Pulmonary artery endothelial cell (primary cell): ENCODE measurements around the gene KIF21B. TPM values are rescaled to one million over a fixed set of nuclear protein-coding genes. Genes with fewer than 3 reads are reported as not detected.

Source experiments
- DNase-seq: peaks from one replicate; pipeline ENCODE4 v3.0.0-alpha.2; 2011; ENCODE audit warnings: low read depth, low spot score
- total RNA-seq: library from RNA; depleted of rRNA; stranded (reverse); fragments of >200 nt; gene quantifications from 2 replicates; pipeline ENCODE4 v1.2.3, GENCODE V29; 2014

The KIF21B gene
- total RNA-seq, 1 donor from 2014 or later: 2.2 TPM

GRCh38 chr1:201019321-201019977 is 4.1 kb downstream of the KIF21B start:
- DNase-seq: no peak

DNA sequence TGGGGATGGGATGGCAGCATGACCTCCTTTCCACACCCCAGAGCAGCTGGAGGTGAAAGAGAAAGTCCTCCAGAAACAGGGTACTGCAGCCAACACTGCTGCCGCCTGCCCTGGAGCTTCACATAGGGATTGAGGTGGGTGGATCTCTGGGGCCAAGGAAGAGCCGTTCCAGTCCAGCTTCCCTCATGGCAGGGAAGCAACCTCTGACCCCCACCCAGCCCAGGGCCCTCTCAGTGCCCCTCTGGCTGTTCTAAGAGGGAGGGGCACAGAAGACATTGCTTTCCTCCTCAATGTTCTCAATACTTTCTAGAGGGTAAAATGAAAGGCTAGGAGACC is 5.7 kb downstream of the KIF21B start:
- no peak for DNase-seq

DNA sequence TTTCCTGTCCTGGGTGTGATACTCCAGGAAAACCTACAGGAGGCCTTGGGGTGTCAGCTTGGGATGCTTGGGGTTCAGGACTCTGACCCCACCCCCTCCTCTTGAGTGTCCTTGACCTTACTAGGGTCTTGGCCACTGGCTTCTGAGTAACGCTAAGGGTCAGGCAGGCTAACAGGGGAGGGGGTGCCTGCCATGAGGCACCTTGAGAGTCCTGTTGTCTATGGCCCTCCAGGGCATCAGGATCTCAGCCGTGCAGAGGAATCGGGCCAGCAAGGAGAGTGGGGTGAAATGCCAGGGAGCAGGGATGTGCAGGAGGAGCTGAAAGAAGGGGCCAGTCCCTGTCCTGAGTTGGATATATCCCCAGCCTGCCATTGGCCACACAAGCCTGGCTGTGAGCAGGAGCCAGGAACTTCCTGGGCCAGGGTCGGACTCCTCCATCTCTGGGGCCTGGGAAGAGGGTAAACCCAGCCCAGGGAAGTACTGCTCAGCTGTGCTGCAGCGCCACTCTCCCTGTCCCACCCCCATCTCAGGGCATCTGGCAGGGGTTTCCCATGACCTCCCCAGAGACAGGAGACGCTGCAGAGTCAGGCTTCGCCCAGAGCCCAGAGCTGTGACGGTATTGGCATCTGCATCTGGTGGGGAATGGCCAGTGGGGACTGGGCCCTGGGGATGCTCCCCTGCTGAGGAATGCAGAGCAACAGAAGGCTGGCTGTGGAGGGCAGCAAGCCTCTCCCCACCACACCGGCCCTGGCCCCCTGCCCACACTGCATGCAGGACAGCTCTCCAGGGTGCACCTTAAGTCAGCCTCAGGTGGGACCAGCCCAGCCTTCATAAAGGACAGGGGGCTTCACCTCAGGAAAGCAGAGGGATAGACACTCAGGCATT is 6.3 kb downstream of the KIF21B start:
- DNase-seq: no peak

DNA sequence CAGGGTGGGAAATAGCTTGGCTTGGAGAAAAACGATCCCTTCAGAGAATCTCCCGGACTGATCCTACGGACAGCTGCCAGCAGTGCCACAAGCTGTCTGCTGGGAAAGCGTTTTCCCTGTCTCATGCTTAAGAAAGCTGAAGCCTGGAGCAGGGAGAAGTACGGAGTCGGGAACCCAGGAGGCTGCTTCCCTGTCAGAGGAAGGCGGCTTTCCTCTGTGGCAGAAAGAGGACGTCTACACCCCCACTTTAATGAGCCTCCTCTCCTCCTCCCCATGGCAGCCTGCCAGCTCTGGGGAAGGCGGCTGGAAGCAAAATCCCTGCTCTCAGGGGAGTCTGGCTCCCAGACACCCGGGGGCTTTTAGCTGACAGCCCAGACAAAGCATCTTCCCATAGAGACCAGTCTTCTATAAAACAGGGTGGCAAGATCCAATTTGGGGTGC is 7.3 kb downstream of the KIF21B start:
- no peak for DNase-seq

- DNase-seq: no peak
Measured at GRCh38 chr1:201015551-201016091, 7.9 kb downstream of the KIF21B start.

DNA sequence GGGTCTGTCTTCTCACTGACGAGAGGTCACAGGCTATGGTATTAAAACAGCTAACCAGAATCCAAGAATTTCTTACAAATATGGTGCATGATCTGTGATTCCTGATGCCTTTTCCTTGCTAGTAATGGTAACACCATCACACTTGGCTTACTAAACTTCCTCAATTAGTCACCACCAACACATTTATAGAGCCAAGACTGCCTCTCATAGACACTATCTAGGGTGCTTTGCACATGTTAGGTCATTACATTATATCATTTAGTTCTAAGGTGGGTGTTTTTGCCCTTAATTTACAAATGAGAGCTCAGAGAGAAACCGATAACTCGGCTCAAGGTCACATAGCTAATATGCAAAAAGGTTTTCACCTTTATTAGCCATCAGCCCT is 8.7 kb downstream of the KIF21B start:
- no peak for DNase-seq

GRCh38 chr1:201013991-201014815 is 9.3 kb downstream of the KIF21B start:
- DNase-seq: no peak

- no peak for DNase-seq
Measured at GRCh38 chr1:201013031-201013485, 10.5 kb downstream of the KIF21B start.

- DNase-seq: no peak
Measured at GRCh38 chr1:201011616-201012015, 11.9 kb downstream of the KIF21B start.

DNA sequence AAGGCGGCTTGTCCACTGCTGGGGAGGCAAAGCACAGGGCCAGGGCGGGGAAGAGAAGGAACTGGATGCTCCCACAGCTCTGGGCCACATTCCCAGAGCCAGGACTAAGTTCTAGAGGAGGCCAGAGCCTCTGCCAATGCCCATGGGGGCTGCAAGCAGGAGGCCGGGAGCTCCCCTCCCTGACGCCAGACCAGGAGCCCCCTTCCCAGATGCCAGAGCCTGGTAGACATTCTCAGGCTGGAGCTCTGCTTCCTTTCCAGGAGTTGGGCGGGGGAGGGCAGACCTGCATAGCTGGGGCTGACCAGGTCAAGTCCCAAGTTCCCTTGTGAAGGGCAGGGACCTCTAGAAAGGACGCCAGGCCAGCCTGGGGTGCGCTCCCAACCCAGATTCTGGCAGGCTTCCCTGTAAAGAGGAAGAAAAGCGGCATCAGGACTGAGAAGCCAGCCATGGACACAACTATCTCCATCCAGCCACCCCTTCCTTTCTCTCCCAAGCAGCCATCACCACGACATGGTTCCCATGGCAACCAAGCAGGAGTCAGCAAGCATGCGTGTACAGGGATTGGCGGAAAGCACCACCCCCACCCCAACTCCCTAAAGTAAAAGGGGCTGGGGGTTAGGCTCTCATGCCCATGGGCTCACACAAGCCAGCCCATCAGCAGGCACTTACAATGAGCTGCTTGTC is 13.4 kb downstream of the KIF21B start:
- DNase-seq: no peak

DNA sequence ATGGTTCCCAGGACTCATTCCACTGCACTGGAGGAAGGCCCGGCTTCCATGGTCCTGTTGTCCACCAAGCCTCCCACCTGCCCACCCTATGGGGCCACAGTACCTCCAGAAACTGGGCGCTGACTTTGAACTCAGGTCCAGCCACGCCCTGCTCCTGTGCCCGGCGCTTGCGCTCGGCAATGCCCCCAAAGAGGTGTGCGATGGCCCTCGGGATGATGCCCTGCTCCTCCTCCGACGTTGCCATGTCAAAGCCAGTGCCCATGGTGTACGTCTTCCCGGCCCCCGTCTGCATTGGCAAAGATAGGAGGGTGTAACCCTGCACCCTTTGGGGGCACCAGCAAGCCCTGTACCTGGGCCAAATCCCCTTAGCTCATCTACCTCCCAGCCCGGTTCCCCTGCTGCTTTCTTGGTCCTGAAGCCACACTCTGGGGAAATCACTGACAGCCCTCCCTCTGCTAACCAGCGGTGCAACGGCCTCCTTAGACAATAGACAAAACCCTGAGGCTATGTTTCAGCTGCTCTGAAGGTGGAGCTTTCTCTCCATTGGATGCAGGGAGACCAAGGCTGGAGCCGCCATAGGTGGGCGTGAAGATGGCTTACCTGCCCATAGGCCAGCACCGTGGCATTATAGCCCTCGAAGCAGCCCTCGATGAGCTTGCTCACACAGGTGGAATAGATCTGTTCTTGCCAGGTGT is 14.7 kb downstream of the KIF21B start:
- DNase-seq: no peak

DNA sequence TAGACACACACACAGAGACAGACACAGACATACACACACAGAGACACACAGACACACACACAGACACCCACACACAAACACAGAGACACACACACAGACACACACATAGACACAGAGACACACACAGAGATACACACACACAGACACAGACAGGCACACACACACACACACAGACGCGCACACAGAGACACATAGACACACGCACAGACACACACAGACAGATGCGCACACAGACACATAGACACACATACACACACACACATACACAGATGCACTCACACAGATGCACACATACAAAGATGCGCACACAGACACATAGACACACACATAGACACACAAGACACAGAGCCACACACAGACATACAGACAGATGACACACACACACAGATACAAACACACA is 16.0 kb downstream of the KIF21B start:
- DNase-seq: no peak

DNA sequence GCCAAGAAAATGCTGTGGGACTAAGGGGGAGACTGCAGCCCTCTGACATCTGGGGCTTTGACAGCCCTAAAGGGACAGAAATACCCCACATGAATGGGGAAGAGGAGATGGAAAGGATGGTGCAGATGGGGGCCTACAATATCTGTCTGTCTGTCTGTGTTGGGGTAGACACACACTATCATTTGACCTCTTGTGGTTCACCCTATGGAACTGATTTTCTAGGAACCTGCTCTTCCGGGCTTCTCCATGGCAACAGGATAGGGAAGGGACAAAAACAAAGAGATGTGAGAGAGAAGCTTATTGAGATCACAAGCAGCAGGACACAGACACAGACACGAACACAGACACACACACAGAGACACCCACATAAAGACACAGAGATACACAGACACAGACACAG is 17.1 kb downstream of the KIF21B start:
- no peak for DNase-seq

GRCh38 chr1:201004732-201005131 is 18.8 kb downstream of the KIF21B start:
- DNase-seq: no peak

DNA sequence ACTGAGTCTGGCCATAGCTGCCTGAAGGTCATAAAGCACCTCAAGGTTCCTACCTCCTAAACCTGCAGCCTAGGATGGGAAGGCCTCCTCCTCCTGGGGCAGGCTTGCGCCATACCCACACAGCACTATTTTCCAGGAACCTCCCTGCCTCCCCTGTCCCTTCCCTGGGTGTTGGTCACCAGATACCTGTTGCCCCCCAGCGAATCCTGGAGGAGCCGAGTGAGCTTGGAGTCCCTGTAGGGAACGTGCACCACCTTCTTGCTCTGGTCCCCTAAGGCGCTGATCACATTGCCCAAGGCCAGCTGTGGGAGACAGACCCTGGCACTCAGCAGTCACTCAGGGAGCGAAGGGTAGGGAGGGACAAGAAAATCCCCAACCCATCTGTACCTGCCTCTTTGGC is 19.4 kb downstream of the KIF21B start:
- DNase-seq: no peak

- no peak for DNase-seq
Measured at GRCh38 chr1:201002510-201002909, 21.0 kb downstream of the KIF21B start.

- DNase-seq: no peak
Measured at GRCh38 chr1:201001962-201002361, 21.6 kb downstream of the KIF21B start.

DNA sequence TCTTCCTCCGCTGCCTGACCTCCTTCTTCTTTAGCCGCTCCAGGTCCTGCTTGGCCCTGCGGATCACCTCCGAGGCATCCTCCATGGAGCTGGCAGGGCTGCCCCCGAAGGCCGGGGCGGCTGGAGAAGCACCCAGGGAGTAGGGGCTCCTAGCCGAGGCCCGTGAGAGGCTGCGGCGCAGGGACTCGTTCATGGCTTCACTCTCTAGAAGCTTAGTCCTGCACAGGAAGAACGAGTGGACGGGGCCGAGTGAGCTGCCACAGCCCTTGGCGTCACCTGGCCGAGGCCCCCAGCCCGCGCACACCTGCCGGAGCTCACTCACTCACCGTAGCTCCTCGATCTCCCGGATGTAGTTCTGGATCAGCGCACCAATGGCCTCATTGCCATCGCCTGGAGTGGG is 23.1 kb downstream of the KIF21B start:
- DNase-seq: no peak

DNA sequence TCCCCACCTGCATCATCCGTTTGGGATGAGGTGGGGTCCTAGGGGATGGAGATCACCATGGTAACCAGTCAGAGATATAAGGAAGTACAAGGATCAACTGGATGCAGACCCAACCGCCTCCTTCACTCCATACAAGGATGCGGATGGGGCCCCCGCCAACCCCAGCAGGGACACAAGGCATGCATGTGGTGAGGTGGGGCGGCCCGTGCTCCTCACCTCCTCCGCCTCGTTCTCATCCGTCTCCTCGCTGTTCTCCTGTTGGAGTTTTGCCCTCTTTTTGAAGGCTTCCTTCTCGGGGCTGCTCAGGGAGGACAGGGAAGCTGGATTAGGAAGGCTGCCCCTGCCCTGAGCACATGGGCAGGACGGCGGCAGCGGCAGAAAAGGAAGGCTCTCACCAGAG is 23.8 kb downstream of the KIF21B start:
- no peak for DNase-seq

- no peak for DNase-seq
Measured at GRCh38 chr1:200998323-200998722, 25.2 kb downstream of the KIF21B start.
